GM15510 (cell line): ENCODE data around the gene LHFPL6.

Experiments used
- POLR2A ChIP-seq: IDR thresholded peaks from 3 replicates; pipeline ENCODE4 v1.6.1; 2011; ENCODE audit warnings: borderline replicate concordance; ENCODE audit not compliant: insufficient read length; ENCODE audit errors: extremely low read depth

Gene LHFPL6

GRCh38 chr13:39336207-39336606, 266.8 kb downstream of the LHFPL6 start:
- no peak for TF ChIP-seq POLR2A

- TF ChIP-seq POLR2A: no peak
Measured at GRCh38 chr13:39335721-39336120, 267.3 kb downstream of the LHFPL6 start.

- no peak for TF ChIP-seq POLR2A
Measured at GRCh38 chr13:39330504-39330903, 272.5 kb downstream of the LHFPL6 start.

- no peak for TF ChIP-seq POLR2A
Measured at GRCh38 chr13:39329182-39329639, 273.8 kb downstream of the LHFPL6 start.

- TF ChIP-seq POLR2A: no peak
Measured at GRCh38 chr13:39327172-39327479, 275.9 kb downstream of the LHFPL6 start.

GRCh38 chr13:39326469-39327171, 276.4 kb downstream of the LHFPL6 start:
- TF ChIP-seq POLR2A: no peak

- TF ChIP-seq POLR2A: no peak
Measured at GRCh38 chr13:39324806-39325311, 278.1 kb downstream of the LHFPL6 start.

- no peak for TF ChIP-seq POLR2A
Measured at GRCh38 chr13:39322836-39323585, 280.0 kb downstream of the LHFPL6 start.

GRCh38 chr13:39321574-39321973, 281.4 kb downstream of the LHFPL6 start:
- no peak for TF ChIP-seq POLR2A

GRCh38 chr13:39318161-39318560, 284.8 kb downstream of the LHFPL6 start:
- no peak for TF ChIP-seq POLR2A

- no peak for TF ChIP-seq POLR2A
Measured at GRCh38 chr13:39317291-39317690, 285.7 kb downstream of the LHFPL6 start.

- no peak for TF ChIP-seq POLR2A
Measured at GRCh38 chr13:39315796-39316195, 287.2 kb downstream of the LHFPL6 start.

- no peak for TF ChIP-seq POLR2A
Measured at GRCh38 chr13:39313721-39314120, 289.3 kb downstream of the LHFPL6 start.

GRCh38 chr13:39312596-39312995, 290.4 kb downstream of the LHFPL6 start:
- TF ChIP-seq POLR2A: no peak

GRCh38 chr13:39311619-39312018, 291.4 kb downstream of the LHFPL6 start:
- TF ChIP-seq POLR2A: no peak

GRCh38 chr13:39310961-39311360, 292.0 kb downstream of the LHFPL6 start:
- no peak for TF ChIP-seq POLR2A
